GM21619 (cell line): ENCODE measurements around the gene LRRC14B.
"Not testable (repeated sequence)": the region's sequence is repeated elsewhere in the genome, so short reads cannot be mapped to it uniquely, and the experiment has no call there.

Experiments
- ATAC-seq: cut with Tn5 transposase; IDR thresholded peaks from one replicate; pipeline ENCODE4 v1.9.1; 2021; ENCODE audit not compliant: unreplicated experiment

The LRRC14B gene

DNA sequence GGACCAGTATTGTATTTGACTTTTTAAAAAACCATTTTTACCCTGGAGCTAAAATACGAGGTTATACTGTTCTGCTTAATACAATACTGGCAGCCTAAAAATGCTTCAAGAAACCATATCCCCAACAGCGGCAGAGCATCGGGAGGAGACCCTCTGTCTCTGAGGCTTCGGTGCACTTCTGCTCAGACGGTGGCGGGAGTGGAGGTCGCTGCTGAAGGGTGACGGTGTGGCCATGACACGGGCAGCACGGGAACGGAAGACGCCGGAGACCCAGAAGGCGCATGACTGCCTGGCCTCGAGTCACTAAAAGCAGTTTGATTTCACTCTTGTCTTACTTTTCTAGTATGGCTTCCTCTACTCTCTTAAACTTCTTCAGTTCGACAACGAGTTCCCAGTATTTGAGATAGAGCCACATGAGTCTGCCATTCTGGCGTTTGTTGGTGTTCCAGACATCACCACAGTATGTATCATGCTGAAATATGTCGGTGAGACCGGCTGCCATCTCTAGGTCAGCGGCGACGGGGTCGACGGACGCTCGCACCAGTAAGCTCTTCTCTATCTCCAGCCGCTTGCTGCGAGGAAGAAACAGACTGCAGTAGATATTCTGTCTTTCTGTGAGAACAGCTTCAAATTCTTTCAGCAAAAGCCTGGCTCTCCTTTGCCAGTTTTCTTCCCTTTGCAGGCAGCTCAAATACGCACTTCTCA, 13.8 kb downstream of the LRRC14B start:
- no peak for ATAC-seq

DNA sequence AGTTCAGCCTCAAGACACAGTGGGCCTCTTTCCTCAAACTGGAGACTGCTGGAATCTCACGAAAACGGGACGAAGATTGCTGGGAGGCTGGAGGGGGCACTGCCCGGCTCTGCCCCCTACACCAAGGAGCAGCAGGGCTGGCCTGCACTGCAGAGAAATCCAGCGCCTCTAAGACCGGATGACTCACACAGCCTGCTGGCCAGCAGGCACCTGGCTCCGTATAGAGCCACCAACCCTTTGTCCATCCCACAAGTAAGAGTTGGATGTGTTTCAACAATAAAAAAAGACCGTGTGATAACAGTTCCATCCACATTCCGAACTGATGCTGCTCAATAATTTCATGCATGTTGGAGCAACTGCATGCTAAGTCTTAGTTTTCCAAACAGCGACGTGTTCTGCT, 15.1 kb downstream of the LRRC14B start:
- ATAC-seq: no peak

DNA sequence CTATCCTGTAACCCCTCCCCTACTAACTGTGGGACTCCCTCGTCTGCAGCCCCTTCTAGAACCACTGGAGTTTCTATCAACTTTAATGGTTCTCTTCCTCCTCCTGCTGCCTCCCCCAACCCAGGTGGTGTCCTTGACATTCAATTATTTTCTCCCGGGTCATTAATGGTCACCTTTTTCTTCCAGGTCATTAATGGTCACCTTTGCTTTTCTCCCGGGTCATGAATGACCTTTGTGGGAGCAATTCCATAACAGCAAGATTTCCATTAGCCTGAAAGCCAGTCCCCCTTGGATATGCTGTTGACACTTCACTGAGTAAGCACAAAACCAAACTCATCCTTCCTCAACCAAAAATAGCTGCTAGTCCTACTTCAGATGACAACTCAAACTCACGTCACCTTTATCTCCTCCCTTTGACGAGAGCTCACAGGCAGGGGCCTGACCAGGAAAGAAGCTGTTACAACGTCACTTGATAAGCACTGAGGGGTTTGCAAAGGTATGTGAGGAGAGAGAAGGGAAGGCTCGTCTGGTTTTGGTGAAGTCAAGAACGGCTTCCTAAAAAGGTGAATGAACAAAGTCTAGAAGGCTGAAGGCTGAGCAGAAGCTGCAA, 15.7 kb downstream of the LRRC14B start:
- no peak for ATAC-seq

GRCh38 chr5:207599-207998, 16.3 kb downstream of the LRRC14B start:
- ATAC-seq: no peak

DNA sequence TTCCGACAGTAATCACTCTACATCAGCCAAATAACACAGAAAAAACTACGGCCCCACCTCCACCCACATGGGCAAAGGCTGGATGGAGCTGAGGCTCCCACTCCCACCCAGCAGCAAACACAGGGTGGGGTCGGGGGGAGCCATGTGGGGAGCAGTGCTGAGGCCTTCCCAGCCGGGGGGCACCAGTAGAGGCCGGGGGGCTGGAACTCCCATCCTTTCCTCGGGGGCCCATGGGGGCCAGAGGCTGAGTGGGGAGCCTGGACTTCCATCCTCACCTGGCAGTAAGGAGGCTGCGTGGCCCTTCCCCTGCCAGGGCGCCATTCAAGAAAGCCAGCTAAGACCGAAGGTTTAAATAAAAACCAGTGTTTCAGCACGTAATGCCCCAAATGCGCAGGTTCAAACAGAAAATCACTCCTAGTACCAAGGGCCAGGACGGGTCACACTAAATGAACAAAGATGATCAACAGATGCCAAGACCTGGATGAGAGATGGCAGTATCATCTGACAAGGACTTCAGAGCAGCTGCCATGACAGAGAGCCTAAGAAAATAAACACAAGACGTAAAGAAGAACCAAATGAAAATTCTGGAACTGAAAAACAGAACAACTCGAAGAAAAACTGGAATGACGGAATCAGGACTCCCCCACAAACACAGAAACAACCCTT, 17.3 kb downstream of the LRRC14B start:
- ATAC-seq: no peak

DNA sequence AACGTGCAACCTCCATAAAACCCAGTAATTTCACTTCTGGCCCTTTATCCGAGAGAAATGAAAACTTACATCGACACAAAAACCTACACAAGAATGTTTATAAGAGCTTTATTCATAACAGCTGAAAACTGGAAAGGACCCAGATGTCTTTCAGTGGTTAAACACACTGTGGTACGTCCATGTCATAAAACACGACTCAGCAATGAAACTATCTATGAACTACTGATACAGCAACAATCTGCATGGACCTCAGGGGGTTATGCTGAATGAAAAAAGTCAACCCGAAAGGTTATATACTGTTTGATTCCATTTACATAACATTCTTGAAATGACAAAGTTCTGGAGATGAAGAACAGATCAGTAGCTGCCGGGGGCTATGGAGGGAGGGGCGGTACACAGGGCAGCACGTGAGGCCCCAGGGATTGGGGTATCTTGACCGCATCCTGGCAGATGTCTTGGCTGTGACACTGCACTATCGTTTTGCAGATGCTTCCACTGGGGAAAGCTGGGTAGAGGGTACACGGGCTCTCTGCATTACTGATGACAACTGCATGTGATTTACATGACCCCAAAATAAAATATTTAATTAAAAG, 22.6 kb downstream of the LRRC14B start:
- ATAC-seq: no peak

DNA sequence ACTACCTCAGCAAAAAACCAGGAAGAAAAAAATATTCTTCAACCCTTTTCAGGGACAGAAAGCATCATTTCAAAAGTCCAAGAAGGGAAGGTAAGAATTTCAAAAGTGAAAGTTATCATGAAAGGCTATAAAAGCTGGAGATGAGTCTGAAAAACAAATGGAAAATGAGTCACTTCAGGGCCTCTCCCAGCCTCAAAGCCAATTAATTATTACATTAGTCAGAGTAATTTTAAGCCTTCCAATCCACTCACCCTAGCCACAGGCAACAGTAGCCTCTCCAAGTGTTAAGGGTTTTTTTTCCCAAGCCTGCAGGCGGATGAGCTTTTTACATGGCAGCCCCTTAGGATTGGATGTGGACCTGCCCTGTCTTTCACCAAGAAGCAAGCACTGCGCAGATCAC, 24.0 kb downstream of the LRRC14B start:
- ATAC-seq: not testable (repeated sequence)

DNA sequence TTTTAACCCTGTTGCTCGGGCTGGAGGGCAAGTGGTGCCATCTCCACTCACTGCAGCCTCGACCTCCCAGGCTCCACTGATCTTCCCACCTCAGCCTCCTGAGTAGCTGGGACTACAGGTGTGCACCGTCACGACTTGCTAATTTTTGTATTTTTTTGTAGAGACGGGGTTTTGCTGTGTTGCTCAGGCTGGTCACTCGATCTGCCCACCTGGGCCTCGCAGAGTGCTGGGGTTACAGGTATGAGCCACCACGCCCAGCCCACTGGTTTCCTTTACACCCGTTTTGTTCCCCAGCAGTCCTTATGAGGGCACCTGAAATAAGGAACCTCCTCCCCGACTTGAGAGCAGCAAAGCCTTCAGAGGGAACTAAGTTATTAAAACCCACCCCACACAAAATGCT, 24.8 kb downstream of the LRRC14B start:
- ATAC-seq: not testable (repeated sequence)

- peak; percentile 56 for ATAC-seq
Observed at GRCh38 chr5:217494-218456, 26.5 kb downstream of the LRRC14B start, which contains the start of the genes CCDC127 and SDHA. TSS of gene CCDC127 (minus strand) at chr5:218153. CDS start at chr5:216849, 1,304 bp downstream. TSS of gene SDHA (plus strand) at chr5:218320. CDS start at chr5:218356, 36 bp downstream.

- peak; percentile 31 for ATAC-seq
Observed at GRCh38 chr5:218457-219291, 27.4 kb downstream of the LRRC14B start.

DNA sequence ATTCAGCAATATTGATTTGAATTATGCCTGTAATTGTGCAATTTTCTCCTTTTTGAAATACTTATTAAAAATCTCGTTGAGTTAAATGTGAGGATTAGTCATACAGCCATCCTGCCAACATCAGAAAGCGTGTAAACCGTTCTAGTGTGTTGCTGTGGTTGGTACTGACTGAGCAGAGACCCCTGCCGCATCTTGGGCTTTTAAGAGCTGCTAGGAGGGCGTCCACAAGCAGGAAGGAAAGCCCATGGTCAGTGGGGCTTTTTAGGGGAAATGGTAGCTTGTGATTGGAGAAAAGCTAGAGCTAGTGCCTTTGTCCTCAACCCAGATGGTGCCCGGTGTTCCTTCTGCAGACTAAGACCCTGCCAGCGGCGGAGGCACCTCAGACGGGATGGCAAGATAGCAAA, 28.2 kb downstream of the LRRC14B start:
- no peak for ATAC-seq

- peak; percentile 31 for ATAC-seq
Observed at GRCh38 chr5:219991-220390, 28.7 kb downstream of the LRRC14B start.

DNA sequence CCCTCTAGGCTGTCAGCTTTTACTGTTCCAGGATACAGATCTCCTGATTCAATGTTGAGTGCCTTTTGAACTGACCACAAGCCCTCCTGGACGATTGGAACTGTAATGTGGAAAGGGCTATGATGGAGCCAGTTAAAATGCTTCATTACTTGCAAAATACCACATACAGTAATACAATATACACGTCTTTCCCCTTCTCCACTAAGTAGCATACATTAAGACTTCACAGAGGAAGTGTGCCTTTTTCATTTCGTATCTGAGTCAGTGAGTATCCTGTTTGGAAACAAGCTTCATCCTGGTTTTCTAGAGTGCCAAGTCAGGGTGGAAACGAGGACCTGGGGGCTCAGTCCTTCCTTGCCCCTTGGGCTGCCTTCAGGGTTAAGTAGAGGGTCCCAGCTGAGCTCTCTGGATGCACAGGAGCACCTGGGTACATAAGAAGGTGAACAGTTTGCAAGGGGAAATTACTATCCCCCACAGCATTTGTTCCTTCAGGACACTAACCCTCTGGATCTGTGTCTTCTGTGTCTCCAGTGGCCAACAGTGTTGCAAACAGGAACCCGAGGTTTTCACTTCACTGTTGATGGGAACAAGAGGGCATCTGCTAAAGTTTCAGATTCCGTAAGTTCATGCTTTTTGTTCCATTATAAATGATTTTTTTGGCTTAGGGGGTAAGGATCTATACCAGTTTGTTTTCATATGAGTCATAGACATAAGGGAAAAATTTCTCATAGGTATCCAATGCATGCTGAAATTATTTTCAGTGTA, 31.8 kb downstream of the LRRC14B start:
- not testable (repeated sequence) for ATAC-seq

- no peak for ATAC-seq
Observed at GRCh38 chr5:223791-224190, 32.5 kb downstream of the LRRC14B start.

GRCh38 chr5:225334-225733, 34.0 kb downstream of the LRRC14B start:
- no peak for ATAC-seq

DNA sequence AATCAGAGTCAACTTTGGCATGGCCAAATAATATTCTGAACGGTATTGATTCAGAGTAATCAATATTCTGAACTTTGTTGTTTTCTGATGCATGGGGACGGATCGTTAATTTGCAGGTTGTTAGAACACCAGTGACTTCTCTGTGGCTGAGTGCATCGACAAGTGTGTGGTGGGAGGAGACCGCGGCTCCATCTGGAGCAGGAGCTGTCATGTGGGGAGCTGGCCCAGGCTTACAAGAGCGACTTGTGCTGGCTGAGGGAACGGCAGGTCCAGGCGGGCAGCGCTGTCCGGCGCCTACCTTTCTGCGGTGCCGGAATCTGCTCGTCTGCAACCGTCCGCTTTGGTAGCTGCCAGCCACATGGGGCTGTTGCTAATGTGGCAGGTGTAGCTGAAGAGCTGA, 36.1 kb downstream of the LRRC14B start:
- not testable (repeated sequence) for ATAC-seq

DNA sequence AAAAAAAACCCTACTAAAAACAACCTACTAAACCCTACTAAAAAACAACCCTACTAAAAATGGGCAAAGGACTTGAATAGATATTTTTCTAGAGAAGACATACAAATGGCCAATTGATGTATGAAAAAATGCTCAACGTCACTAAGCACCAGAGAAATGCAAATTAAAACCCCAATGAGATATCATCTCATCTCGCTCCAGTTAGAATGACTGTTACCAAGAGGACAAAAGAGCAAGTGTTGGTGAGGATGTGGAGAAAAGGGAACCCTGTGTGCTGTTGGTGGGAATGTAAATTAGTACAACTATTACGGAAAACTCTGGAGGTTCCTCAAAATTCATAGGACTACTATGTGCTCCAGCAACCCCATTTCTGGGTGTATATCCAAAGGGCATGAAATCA, 37.6 kb downstream of the LRRC14B start:
- no peak for ATAC-seq

DNA sequence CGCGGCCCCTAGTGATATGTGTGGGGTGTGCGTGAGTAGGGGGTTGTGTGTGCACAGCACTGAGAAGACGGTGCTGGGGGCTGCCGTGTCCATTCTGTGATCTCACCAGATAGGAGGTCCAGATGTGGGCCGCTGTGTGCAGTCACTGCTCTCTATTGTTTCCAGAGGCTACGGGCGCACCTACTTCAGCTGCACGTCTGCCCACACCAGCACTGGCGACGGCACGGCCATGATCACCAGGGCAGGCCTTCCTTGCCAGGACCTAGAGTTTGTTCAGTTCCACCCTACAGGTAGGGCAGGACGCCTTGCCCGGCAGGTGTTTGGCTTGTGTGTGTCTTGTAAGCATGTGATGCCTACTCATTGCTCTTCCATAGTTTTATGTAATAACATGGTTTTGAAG, 39.4 kb downstream of the LRRC14B start:
- ATAC-seq: no peak

DNA sequence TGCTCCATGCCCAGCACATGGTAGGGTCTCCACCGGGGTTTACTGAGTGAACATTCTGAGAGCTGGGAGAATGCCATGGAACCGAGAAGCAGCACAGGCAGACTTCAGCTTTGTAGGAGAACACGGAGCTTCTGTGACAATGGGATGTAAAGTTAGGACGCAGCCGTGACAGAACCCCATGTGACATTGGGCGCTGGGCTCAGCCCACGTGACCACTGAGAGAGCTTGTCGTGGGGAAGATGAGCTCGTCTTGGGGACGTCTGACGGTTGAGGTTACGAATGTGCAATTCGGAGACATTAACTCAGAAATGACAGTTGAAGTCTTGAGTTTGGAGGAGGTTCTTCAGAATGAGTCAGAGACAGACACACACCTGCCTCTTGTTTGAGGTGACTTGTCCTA, 40.4 kb downstream of the LRRC14B start:
- no peak for ATAC-seq
